Right cardiac atrium (tissue), 5 donors: ENCODE results near the gene IQCC. TPM values are rescaled to one million over a fixed set of nuclear protein-coding genes. Genes with fewer than 3 reads are reported as not detected.

Source experiments
- ATAC-seq, 2 donors: fragments of 200-7000 bp; cut with Tn5 transposase; one replicate each; pipeline versions ENCODE4 v1.8.0 to v1.9.1; 2020; ENCODE audit warnings: moderate library complexity in 2 of 2, mild to moderate bottlenecking in 1 of 2
- DNase-seq, 3 donors: peaks; one replicate each; pipeline ENCODE4 v3.0.0-alpha.2; 2020
- H3K27ac ChIP-seq: one replicate; pipeline ENCODE4 v1.5.1; 2013; ENCODE audit warnings: mild to moderate bottlenecking, low read length, control low read depth, moderate library complexity
- H3K27me3 ChIP-seq: one replicate; pipeline ENCODE4 v1.6.1; 2013; ENCODE audit not compliant: control insufficient read depth, insufficient read depth
- H3K4me1 ChIP-seq: one replicate; pipeline ENCODE4 v1.6.1; 2013; ENCODE audit warnings: low read length; ENCODE audit not compliant: control insufficient read depth, insufficient read depth
- H3K4me3 ChIP-seq: one replicate; pipeline ENCODE4 v1.5.1; 2013; ENCODE audit warnings: low read length, control low read depth
- H3K9me3 ChIP-seq: one replicate; pipeline ENCODE4 v1.6.1; 2013; ENCODE audit warnings: low read length; ENCODE audit not compliant: control insufficient read depth
- WGBS: extraction: QIAGEN DNeasy Blood & Tissue Kit; methylation state at CpG from one replicate; pipeline ENCODE4 v1.1.7; 2013; 5-methylcytosine and 5-hydroxymethylcytosine counted together
- intact Hi-C, 4 donors: fragments of 100-400 bp; cut with DNase I; formaldehyde crosslinking; loops; one replicate each; pipeline versions ENCODE4 v1.11.0 to v1.14.0; 2022 to 2023
- polyA plus RNA-seq: library from polyadenylated mRNA; stranded (reverse); fragments of 200-250 nt; gene quantifications from one replicate; pipeline ENCODE4 v1.2.3, GENCODE V29; 2013
- total RNA-seq, 4 donors: library from RNA; stranded (reverse); fragmentation: NEBNext Ultra II Directional; extraction: Animal tissue kit (Norgen Biotek cat#: 25700); gene quantifications; one replicate each; pipeline ENCODE4 v1.2.1, GENCODE V29; 2021
- donor health status: healthy with polysubstance abuse.
- donor health status: DM: no; HTN: yes; CAD: no.
- donor health status: DM: no; HTN: no; CAD: no.
- donor health status: DM: no; HTN: yes; CAD: no; lungs with severe emphysema.
- donor health status: DM: yes; HTN: yes; CAD: no.

Gene IQCC
- total and polyA plus RNA-seq, 5 donors, result 0.81 to 1.5 (median 1.5) TPM

GRCh38 chr1:32180186-32181060 is 25.0 kb upstream of the IQCC start:
- WGBS, result 5% methylated on average over 36 of the region's 36 CpGs
- H3K4me1 ChIP-seq, result peaks cover 8% of the 10 kb centered on the region
- ATAC-seq (peak; percentile 46 to 65), DNase-seq (peak; percentile 75 to 88 (median 82))
- intact Hi-C loops, result no loop called here
- H3K9me3 ChIP-seq, result no peaks in the 10 kb centered on the region
- H3K27ac ChIP-seq, result peak overlapping the region; percentile 98
- H3K4me3 ChIP-seq, result peak overlapping the region; percentile 79
- no peaks in the 10 kb centered on the region for H3K27me3 ChIP-seq

GRCh38 chr1:32181065-32181464 is 24.4 kb upstream of the IQCC start:
- peaks cover 8% of the 10 kb centered on the region for H3K4me1 ChIP-seq
- no peaks in the 10 kb centered on the region for H3K9me3 ChIP-seq
- 70% methylated on average over 9 of the region's 9 CpGs for WGBS
- H3K4me3 ChIP-seq, result peak overlapping the region; percentile 79
- no peaks in the 10 kb centered on the region for H3K27me3 ChIP-seq
- ATAC-seq (no peak), DNase-seq (no peak)
- H3K27ac ChIP-seq, result no peak overlapping the region
- intact Hi-C loops, result no loop called here

GRCh38 chr1:32181563-32181962 is 23.9 kb upstream of the IQCC start:
- no peak for DNase-seq
- intact Hi-C loops, result no loop called here
- no peaks in the 10 kb centered on the region for H3K27me3 ChIP-seq
- 74% methylated on average over 5 of the region's 5 CpGs for WGBS
- H3K4me1 ChIP-seq, result peaks cover 8% of the 10 kb centered on the region
- H3K4me3 ChIP-seq, result no peak overlapping the region
- no peaks in the 10 kb centered on the region for H3K9me3 ChIP-seq
- ATAC-seq, result no peak
- H3K27ac ChIP-seq, result no peak overlapping the region

GRCh38 chr1:32182060-32182459 is 23.4 kb upstream of the IQCC start:
- 83% methylated on average over 6 of the region's 6 CpGs for WGBS
- H3K27me3 ChIP-seq, result no peaks in the 10 kb centered on the region
- H3K4me3 ChIP-seq, result no peak overlapping the region
- DNase-seq, result no peak
- no peak for ATAC-seq
- H3K27ac ChIP-seq, result no peak overlapping the region
- H3K4me1 ChIP-seq, result peaks cover 8% of the 10 kb centered on the region
- no peaks in the 10 kb centered on the region for H3K9me3 ChIP-seq
- intact Hi-C loops, result no loop called here

GRCh38 chr1:32184650-32185049 is 20.8 kb upstream of the IQCC start:
- intact Hi-C loops, result no loop called here
- ATAC-seq, result no peak
- Histone ChIP-seq H3K27ac (no peak overlapping the region), H3K4me3 (no peak overlapping the region), H3K9me3 (no peaks in the 10 kb centered on the region), H3K4me1 (peaks cover 8% of the 10 kb centered on the region), H3K27me3 (no peaks in the 10 kb centered on the region)
- DNase-seq, result no peak

GRCh38 chr1:32186077-32186476 is 19.4 kb upstream of the IQCC start:
- no peak overlapping the region for H3K27ac ChIP-seq
- H3K4me1 ChIP-seq, result peaks cover 7% of the 10 kb centered on the region
- H3K4me3 ChIP-seq, result no peak overlapping the region
- DNase-seq (no peak), ATAC-seq (no peak)
- intact Hi-C loops, result no loop called here
- no peaks in the 10 kb centered on the region for H3K27me3 ChIP-seq
- no peaks in the 10 kb centered on the region for H3K9me3 ChIP-seq
- 90% methylated on average over 2 of the region's 2 CpGs for WGBS

- peaks cover 4% of the 10 kb centered on the region for H3K4me1 ChIP-seq
- DNase-seq (no peak), ATAC-seq (no peak)
- no peaks in the 10 kb centered on the region for H3K27me3 ChIP-seq
- WGBS, result 82% methylated on average over 2 of the region's 2 CpGs
- no peak overlapping the region for H3K27ac ChIP-seq
- no peak overlapping the region for H3K4me3 ChIP-seq
- H3K9me3 ChIP-seq, result no peaks in the 10 kb centered on the region
- intact Hi-C loops, result no loop called here
Observed at GRCh38 chr1:32186491-32186890, 19.0 kb upstream of the IQCC start.

- Histone ChIP-seq H3K4me1 (no peaks in the 10 kb centered on the region), H3K27me3 (no peaks in the 10 kb centered on the region), H3K9me3 (no peaks in the 10 kb centered on the region), H3K4me3 (no peak overlapping the region), H3K27ac (no peak overlapping the region)
- 98% methylated on average over 9 of the region's 9 CpGs for WGBS
- DNase-seq (no peak), ATAC-seq (no peak)
- intact Hi-C loops, result no loop called here
Observed at GRCh38 chr1:32187850-32188249, 17.6 kb upstream of the IQCC start.

GRCh38 chr1:32192220-32192948 is 13.1 kb upstream of the IQCC start:
- intact Hi-C loops, result no loop called here
- DNase-seq, result no peak
- 94% methylated on average over 8 of the region's 8 CpGs for WGBS
- Histone ChIP-seq H3K27me3 (no peaks in the 10 kb centered on the region), H3K9me3 (no peaks in the 10 kb centered on the region), H3K27ac (no peak overlapping the region), H3K4me1 (peaks cover 3% of the 10 kb centered on the region), H3K4me3 (no peak overlapping the region)
- no peak for ATAC-seq

GRCh38 chr1:32194984-32195383 is 10.5 kb upstream of the IQCC start:
- Histone ChIP-seq H3K4me1 (peaks cover 9% of the 10 kb centered on the region), H3K27ac (no peak overlapping the region), H3K4me3 (no peak overlapping the region), H3K27me3 (no peaks in the 10 kb centered on the region), H3K9me3 (no peaks in the 10 kb centered on the region)
- ATAC-seq (no peak), DNase-seq (no peak)
- WGBS, result 93% methylated on average over 6 of the region's 6 CpGs
- intact Hi-C loops, result no loop called here

GRCh38 chr1:32195531-32195930 is 9.9 kb upstream of the IQCC start:
- Histone ChIP-seq H3K4me3 (no peak overlapping the region), H3K27ac (no peak overlapping the region), H3K9me3 (no peaks in the 10 kb centered on the region), H3K4me1 (peaks cover 9% of the 10 kb centered on the region), H3K27me3 (no peaks in the 10 kb centered on the region)
- no peak for ATAC-seq
- 81% methylated on average over 3 of the region's 3 CpGs for WGBS
- intact Hi-C loops, result no loop called here
- no peak for DNase-seq
